DOHH2 (cell line): ENCODE measurements around the gene ELP4.

Experiments
- EZH2phosphoT487 ChIP-seq: fragments of 200-600 bp; sonication (generic); IDR thresholded peaks from 2 replicates; pipeline ENCODE4 v1.6.1; 2017; ENCODE audit warnings: borderline replicate concordance, mild to moderate bottlenecking, antibody characterized with exemption, low read length, moderate library complexity, mixed read lengths
- TF ChIP-seq, protein P1 (sequence below): fragments of 200-600 bp; sonication (generic); IDR thresholded peaks from one replicate; pipeline ENCODE4 v1.5.1; 2014; ENCODE audit warnings: antibody characterized with exemption, mild to moderate bottlenecking, low read depth, low read length; ENCODE audit not compliant: poor library complexity, severe bottlenecking

DNA sequence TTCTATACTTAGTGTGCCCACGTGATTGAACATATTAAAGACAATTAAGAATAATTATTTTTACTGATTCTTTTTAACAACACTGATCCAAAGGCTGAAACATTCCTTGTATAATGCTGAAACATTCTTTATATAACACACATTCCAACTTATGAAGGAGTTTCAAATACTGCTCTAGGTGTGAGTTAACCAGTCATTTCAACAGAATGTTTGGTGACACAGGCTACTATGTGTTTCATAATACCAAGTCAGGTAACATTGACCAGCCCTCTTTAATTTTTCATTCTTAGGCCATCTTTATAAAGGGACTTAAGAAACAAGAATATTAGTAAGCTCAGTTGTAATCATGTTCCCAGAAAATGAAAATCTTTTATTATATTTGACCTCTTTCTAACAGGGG is 136.6 kb downstream of the ELP4 start:
- TF ChIP-seq, protein P1, sequence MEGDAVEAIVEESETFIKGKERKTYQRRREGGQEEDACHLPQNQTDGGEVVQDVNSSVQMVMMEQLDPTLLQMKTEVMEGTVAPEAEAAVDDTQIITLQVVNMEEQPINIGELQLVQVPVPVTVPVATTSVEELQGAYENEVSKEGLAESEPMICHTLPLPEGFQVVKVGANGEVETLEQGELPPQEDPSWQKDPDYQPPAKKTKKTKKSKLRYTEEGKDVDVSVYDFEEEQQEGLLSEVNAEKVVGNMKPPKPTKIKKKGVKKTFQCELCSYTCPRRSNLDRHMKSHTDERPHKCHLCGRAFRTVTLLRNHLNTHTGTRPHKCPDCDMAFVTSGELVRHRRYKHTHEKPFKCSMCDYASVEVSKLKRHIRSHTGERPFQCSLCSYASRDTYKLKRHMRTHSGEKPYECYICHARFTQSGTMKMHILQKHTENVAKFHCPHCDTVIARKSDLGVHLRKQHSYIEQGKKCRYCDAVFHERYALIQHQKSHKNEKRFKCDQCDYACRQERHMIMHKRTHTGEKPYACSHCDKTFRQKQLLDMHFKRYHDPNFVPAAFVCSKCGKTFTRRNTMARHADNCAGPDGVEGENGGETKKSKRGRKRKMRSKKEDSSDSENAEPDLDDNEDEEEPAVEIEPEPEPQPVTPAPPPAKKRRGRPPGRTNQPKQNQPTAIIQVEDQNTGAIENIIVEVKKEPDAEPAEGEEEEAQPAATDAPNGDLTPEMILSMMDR = no peak
- no peak for TF ChIP-seq EZH2phosphoT487
